D341Med (cell line): ENCODE data around the gene SERPINA1.
"Not testable (repeated sequence)": the region's sequence is repeated elsewhere in the genome, so short reads cannot be mapped to it uniquely, and the experiment has no call there.

Experiments
- DNase-seq: peaks from one replicate; pipeline ENCODE4 v3.0.0; 2012; ENCODE audit warnings: low spot score

The SERPINA1 gene

DNA sequence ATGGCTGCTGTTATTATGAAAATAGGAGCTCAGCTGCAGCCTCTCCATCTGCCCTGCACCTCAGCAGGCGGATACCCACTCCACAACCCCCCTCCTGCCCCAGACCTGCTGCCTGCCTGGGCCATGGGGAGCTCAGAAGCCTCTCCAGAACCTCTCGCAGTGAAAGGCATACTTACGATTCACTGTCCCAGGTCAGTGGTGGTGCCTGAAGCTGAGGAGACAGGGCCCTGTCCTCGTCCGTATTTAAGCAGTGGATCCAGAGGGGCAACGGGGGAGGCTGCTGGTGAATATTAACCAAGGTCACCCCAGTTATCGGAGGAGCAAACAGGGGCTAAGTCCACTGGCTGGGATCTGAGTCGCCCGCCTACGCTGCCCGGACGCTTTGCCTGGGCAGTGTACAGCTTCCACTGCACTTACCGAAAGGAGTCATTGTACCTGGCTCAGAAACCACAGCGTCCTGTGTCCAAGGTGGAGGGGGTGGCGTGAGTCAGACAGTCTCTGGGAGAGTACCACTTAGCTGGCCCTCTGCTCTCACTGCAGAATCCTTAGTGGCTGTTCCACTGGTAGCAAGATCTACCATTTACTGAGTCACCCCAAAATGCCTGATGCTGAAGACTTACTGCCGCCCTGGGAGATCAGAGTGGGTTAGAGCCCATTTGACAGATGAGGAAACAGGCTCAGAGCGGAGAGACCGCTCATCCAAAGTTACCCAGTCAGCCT is at the start of gene SERPINA1:
SERPINA1 (minus strand) TSS at position 219 of the 720 bp plus-strand sequence. CDS start 5,365 bp downstream, outside the sequence.
- no peak for DNase-seq

DNA sequence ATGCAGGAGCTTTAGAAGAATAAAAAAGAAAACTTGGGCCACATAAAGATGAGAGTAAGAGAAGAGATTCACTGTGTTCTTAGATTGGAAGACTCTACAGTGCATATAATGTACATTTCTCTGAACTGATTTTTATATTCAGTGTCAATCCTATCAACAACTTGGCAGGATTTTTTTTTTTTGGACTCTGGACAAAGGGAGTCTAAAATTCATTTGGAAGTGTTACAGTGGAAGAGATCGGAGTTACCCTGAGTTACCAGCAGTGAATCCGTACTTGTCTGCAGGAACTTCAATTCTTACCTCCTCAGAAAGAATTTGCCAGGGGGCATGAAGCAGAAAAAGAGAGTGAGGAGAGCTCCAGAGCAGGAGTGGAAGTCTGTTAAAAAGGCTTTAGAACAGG is 40.2 kb upstream of the SERPINA1 start:
- no peak for DNase-seq

DNA sequence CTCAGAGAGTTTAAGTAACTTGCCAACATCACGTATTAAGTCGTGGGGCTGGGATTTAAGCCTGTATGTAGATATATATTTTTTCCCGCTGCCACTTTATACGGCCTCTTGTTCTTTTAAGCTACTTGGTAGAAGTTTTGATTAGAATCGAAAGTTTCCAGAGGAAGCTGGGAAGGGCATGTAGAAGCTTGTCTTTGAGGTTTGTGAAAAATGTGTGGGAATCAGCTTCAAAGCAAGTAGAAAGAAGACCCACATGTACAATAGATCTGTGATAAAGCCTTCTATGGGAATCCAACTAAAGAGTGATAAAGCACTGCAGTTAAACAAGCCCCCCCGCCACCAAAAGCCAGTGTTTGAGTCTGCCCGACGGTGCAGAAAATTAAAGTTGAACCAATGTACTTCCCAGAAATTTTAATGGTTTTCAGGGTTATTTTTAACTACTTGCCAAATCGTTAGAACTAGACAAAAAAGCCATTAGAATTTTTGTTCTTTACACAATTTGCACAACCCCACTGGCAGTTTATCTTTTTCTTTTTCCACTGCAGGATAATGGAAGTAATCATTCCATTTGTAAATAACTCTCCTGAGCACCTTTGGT is 38.7 kb upstream of the SERPINA1 start:
- no peak for DNase-seq

DNA sequence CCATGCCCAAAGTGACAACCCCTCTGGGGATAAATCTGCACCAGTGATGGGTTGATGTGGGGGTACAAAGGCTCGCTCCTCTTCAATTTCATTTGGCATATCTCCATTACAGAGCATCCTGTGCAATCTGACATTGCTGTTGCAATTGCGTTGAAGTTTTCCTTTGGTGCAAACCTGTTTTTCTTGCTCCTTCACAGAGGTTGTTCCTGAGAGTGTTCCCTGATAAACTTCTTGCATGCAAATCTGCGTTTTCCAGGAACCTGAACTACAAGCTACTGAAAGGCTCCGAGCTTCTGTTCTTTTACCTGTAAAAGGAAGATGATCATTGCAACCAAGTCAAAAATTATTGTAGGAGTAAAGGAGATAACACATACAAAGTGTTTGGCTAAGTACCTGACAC is 38.1 kb upstream of the SERPINA1 start:
- no peak for DNase-seq

DNA sequence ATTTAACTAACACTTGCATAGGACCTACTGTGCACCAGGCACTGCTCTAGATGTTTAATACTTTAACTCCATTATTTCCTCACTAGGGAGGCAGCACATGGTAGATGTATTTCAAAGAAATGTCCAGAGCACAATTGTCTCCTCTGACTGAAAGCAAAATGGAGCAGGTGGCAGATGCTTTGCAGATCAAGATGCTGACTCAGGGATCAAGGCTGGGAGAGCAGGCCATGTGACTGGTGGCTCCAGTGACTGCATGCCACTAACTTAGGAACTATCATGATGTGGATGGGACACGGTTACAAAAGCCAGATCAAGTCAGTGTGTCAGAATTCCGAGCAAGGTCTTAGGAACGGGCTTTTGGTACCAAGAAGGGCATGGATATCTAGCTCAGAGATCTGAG is 36.0 kb upstream of the SERPINA1 start:
- no peak for DNase-seq

DNA sequence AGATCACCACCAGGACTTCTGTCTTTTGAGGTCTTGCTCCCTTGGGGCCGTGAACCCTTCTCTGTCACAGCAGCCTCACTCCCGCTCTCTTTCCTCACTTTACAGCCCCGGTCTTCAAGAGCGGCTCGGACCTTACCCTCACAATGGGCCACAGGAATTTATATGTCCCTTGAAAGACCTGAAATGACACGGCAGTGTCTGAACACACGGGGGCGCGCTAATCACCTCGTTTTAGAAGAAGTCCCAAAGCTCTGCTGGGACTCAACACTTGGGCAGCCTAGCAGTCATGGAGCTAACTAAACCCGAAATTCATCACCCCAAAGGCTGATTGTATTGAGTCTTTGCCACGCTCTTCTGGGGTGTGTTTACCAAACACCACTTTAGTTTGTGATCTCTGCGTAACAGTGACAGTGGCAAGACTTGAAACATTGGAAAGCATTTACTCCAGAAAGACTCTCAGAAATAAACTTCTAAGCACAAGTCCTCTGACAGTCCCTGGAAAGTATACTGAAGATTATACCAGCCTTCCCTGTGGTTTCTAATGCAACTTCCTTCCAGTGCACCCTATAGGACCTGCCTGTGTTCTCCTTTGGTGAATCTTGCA is 35.2 kb upstream of the SERPINA1 start:
- DNase-seq, result peak; percentile 62

DNA sequence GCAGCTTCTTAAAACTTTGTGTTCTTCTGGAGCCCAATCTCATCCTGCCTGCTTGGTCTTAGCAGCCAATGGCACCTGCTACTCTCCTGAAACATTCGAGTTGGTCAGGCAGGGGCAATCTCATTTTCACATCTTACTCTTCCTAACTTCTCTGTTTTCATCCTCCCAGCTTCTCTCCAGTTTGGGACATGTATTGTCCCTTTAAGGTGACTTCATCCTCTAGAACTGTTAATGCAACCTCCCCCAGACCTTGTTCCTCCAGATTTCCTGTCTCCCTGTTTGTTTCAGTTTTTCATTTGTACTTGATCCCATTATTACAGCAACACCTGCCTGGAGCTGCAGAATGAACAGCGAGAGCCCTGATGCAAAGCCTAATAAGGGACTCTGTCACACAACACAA is 32.9 kb upstream of the SERPINA1 start:
- no peak for DNase-seq

DNA sequence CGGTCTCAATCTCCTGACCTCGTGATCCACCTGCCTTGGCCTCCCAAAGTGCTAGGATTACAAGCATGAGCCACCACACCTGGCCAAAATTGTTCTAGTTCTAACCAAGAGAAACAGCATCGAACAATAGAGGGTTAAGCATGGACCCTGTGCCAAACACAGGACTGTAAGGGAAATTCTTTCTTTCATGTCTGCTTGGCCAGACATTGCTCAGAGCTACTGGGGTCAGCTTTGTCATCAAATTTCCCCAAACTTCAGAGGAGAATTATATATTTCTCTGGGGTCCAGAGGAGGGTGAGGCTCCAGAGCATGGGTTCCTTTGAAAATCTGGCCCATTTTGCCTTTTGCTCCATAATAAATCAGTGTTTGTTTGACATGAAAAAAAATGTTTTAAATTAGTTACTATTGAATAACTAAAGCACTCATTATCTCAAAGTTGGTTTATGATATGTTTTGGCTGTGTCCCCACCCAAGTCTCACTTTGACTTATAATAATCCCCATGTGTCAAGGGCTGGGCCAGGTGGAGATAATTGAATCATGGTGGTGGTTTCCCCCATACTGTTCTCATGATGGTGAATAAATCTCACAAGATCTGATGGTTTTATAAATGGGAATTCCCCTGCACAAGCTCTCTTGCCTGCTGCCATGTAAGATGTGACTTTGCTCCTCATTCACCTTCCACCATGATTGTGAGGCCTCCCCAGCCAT is 29.2 kb upstream of the SERPINA1 start:
- not testable (repeated sequence) for DNase-seq

DNA sequence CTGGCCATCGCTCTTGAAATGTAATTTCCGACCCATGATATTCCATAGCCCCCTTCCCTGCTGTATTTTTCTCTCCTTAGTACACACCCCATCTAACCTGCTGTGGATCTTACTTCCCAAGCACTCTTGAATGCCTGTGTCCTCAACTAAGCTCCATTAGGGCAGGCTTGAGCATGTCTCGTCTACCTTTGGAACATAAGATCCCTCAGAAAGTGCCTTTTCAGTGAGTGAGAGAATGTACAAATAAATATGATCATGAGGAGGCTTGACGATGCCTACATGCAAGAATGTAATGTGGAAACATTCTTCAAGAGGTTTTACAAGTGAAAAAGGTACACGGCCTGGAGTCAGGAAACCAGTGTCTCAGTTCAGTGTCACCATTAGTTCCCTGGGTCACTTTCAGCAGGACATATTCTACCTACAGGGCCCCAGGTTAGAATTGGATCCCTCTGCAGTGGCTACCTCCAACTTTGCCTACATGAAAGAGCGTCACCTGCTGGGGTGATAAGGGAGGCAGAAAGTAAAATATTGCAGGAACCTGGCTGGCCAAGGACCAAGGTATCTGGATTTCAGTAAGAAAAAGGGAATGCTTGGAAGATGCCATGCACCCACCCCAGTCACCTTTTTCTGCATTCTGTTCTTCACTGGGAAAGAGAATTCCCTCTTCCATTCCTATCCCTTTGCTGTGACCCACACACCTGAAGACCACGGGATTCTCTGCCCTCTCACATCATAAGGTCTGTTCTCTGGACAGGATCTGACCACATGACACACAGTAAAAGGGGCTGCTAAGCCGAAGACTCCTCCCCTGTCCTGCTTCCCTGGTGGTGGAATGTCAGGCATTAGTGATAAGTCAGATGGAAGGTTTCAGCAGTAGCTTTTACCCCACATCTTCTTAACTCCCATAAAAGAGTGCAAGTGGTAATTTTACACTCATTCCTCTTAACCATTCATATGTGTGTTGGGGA is 24.6 kb upstream of the SERPINA1 start:
- DNase-seq, result no peak

DNA sequence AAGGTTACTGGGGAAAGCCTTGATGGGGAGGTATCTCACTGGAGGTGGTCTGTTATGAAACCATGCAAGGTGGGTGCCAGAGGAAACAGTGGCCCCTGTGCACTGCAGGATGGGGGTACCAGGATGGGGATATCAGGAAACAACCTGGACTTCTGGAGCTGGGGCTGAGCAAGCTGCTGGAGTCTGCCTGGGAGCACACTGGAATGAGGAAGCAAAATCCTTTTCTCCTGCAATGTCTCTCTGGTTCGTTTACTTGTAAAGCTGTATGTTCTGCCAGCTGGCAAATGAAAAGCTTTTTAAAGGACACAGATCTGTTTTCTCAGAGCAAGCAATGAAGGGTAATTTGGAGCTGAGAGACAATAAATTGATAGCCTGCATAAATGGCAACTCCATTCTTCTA is 23.2 kb upstream of the SERPINA1 start:
- no peak for DNase-seq

DNA sequence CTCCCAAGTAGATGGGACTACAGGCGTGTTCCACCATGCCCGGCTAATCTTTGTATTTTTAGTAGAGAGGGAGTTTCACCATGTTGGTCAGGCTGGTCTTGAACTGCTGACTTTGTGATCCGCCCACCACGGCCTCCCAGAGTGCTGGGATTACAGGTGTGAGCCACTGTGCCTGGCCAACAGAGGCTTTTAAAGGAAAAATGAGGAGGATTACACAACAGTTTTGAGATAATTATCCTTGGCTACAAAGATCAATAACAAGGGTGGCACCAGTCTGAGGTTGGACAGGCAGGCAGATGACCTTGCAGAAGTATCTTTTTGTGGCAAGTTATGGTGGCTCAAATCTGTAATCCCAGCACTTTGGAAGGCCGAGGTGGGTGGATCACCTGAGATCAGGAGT is 21.0 kb upstream of the SERPINA1 start:
- DNase-seq, result not testable (repeated sequence)

DNA sequence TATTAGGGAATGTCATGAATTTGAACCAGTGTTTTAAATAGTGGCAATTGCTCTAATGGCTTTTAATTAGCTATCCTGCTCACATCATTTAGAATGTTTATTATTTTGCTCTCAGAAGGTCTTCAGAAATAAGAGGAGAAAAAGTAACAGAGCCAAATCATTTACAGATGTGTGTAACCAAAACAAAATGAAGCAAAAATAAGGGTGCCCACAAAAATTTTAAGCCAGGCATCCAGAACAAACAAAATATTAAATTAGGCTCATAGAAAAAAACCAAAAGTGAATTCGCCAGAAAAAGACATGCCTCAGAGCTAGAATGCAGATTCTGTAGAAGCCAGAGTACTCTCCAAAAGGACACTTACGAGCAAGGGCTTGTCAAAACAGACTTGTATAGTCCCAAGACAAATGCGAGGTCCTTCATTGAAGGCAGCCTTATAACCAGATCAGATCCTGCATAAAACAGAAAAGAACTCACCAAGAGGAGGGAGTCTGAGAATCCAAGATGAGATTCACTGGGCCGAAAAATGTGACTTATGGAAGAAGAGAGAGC is 20.2 kb upstream of the SERPINA1 start:
- DNase-seq, result no peak

DNA sequence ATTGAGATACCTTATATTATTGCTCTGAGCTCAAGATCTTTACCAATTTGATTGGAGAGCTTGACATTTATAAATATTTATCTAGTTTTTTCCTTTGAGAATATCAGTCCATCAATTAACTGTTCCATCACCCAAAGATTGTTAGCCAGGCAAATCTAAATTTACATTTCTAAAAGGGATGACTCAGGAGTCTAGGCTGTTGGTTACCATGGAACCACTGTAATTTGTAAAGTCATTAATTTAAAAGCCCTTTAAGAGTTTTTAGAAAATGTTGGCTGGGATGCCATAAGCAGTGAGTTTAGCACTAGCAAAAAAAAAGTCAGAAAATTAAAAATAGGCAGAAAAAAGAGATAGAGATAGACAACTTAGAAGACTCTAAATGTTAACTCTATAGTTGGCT is 19.5 kb upstream of the SERPINA1 start:
- no peak for DNase-seq

DNA sequence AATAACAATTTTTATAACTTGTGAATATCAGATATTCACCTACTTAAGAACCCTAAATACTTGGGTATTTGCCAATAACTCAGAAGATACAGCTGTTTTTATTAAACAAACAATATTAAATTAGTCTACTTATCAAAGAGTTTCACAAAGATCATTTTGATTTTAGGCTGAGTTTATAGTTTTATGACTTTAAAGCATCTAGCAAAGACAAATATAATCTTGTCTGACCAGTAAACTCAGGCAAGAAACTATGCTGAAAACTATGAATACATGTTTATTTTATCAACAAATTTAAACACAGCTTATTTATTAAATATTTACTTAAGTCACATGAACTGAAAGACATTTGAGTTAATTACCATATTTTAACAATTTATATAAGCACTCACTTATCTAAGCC is 18.5 kb upstream of the SERPINA1 start:
- DNase-seq, result no peak

DNA sequence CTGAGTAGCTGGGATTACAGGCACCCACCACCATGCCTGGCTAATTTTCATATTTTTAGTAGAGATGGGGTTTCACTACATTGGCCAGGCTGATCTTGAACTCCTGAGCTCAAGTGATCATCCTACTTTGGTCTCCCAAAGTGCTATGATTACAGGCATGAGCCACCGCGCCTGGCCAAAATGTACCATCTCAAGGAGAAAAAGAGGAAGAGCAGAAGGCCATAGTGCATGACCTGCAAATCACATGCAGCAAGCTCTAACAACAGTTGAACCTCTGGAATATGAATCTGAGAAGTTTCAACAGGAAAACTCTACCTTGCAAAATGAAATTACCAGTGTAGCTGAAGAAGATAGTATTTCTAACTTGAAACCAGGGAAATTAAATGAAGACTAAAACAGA is 17.1 kb upstream of the SERPINA1 start:
- DNase-seq, result no peak

DNA sequence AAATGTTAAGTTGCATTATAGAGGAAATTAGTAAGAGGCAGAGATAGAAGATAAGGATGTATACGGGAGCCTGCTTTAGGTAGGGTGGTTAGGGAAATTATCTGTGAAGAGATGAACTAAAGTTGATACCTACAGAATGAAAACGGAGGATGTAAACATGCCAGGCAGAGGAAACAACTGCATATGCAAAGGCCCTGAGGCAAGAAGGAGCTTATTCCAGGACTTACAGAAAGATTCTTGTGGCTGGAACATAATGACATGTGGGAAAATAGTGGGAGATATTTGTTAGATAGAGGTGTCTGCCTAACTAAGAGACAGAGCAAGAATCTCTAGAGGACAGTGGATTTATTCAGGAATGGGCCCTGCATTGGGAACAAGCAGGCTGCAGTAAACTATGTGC is 16.2 kb upstream of the SERPINA1 start:
- DNase-seq, result no peak

DNA sequence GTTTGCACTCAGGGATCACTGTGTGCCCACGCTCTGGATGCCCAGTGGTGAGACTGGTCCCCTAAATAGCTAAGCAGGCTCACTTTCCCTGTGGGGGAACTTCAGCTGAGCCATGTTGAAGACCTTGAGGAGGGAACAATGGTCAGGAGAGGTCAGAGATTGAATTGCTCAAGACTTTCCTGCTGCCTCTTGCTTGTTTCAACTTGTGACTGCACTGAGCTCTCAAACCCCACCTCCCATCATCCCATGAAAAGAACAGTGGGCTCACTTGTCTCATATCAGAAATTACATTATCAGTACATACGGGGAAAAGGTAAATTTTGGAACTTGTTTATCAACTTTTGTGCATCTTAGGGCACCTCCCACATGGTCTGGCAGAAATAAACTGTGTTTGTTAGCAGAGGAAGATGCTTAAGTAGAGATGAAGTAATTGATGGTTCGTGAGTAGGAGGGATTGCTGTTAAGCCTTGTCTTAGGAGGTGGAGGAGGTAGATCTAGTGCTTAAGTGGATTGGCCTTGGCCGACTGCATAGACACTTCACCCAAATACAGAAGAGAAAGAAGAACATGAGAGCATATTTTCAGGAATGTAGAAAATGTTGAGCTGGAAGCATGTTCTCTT is 15.0 kb upstream of the SERPINA1 start:
- no peak for DNase-seq

DNA sequence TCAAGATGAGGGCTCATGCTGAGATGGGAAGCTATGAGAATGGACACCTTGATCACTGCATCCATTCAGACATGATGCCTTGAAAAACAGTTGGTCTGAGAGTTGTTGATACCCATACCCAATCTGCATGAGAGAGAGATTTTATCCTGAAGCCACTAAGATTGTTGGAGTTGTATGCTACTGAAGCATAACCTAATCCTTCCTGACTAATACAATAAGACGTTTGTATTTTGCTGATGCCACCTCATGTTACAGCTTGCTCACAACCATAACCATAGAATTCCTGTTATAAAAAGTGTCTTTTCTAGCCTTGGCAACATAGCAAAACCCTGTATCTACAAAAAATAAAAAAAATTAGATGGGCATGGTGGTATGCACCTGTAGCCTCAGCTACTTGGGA is 12.7 kb upstream of the SERPINA1 start:
- no peak for DNase-seq

DNA sequence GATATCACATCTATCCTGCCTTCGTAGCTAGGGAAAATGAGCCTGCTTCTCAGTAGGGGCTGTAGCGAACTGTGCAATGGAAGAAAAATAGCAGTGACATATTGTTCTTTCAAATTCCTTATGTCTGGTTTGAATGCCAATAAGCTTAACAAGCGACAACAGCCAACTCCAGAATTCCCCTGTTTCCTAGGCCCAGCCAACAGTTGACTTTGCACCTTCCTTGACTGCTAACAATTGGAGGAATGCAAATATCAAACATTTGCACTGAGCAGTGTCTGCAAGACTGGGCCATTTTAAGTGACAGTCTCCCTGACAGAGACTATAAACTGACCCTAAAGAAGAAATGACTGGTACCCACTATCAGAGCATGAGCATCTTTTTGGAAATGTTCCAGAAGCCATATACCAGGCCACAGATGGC is 12.0 kb upstream of the SERPINA1 start:
- DNase-seq, result no peak

DNA sequence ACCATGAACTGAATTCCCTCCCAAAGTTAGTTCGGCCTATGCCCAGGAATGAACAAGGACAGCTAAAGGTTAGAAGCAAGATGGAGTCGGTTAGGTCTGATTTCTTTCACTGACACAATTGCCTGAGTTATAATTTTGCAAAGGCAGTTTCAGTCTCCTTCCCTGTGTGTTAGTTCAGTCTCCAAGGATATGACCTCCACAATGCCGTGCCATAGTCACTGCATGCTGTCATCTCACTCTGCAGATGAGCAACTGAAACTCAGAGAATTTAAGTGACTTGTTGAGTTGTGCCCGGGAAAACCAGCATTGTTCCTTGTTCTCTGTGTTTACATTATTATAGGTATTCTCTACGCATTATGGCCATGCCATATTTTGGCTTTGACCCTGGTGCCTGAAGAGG is 10.1 kb upstream of the SERPINA1 start:
- DNase-seq, result no peak

DNA sequence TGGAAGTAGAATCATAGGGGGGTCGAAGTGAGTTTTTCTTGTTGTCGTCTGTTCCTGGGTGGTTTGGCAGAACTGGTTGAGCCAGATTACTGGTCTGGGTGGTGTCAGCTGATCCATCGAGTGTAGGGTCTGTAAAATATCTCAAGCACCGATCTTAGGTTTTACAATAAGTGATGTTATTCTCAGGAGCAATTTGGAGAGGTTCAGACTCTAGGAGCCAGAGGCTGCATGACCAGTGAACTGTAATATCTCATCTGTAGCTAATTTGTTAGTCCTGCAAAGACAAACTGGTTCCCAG is 9.7 kb upstream of the SERPINA1 start:
- no peak for DNase-seq
